ENCODE results near the gene ARGLU1. TPM values are rescaled to one million over a fixed set of nuclear protein-coding genes. Genes with fewer than 3 reads are reported as not detected.

Gene ARGLU1
- total RNA-seq, 2 donors from 2014 or later: 66.7 to 74.2 TPM

GRCh38 chr13:106596275-106596937 is 28.5 kb upstream of the ARGLU1 start:
- H3K4me1 Mint-ChIP-seq: peaks cover 7% of the 10 kb centered on the region
- H3K36me3 Mint-ChIP-seq (ENCODE audit: low read depth): no peaks in the 10 kb centered on the region
- H3K9me3 Mint-ChIP-seq: no peaks in the 10 kb centered on the region
- H3K4me3 Mint-ChIP-seq: no peak overlapping the region
- no peak overlapping the region for H3K27ac Mint-ChIP-seq
- no peak for ATAC-seq (replicated peaks)
- H3K27me3 Mint-ChIP-seq: peaks cover 17% of the 10 kb centered on the region

DNA sequence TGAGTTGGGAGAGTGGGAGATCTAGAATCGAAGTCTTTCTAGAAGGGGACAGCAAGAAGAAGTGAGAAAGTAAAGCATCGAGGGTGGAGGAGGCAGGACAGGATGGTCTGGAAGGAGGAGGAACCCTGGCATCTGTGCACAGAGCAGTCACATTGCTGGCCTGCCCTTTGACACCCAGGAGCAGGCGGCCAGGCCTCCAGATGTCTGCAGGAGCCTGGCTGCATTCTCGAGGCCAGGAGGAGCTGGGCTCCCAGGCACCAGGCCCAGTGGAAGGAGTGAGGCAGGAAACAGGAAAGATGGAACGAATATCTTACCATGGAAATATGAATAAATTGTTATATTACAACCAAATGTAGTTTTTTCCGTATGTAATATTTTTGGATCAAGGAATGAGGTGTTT is 27.7 kb upstream of the ARGLU1 start:
- Mint-ChIP-seq H3K27ac (no peak overlapping the region), H3K9me3 (no peaks in the 10 kb centered on the region), H3K4me1 (peaks cover 7% of the 10 kb centered on the region), H3K36me3 (ENCODE audit: low read depth) (no peaks in the 10 kb centered on the region), H3K27me3 (peaks cover 17% of the 10 kb centered on the region), H3K4me3 (no peak overlapping the region)
- ATAC-seq (replicated peaks): no peak

DNA sequence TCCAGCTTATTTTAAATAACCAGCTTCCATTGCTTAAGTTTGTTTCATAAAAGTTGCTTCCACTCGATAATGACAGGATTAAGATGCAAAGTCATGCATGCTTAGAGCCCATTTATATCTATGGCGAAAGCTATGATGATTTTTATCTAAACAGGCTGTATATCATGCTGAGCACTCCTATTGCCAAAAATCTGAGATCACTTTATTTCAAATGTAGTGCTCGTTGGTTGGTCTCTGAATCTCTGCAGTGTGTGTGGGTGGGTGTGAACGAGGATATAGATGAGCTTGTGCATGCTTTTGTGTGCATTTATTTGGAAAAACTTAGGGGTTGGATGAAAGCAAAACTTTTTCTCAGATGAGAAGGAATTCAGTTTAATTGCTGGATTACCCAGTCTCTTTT is 27.0 kb upstream of the ARGLU1 start:
- Mint-ChIP-seq H3K27ac (no peak overlapping the region), H3K4me3 (no peak overlapping the region)

DNA sequence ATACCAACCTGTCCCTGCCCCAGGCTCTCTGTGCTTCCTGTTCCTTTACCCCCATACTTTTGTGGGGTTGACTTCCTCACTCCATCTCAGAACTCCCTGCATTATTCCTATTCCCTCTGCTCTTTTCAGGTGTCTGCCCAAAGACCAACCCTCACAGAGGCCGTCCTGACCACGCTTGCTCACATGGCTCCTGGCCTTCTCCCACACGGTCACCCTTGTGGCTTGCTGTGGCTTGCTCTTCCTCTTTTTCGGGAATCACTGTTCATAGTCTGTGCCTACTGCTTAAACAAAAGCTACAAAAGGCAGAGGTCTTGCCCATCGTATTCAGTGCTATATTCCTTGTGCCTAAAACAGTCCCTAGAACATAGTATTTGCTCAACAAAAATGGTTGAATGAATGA is 25.2 kb upstream of the ARGLU1 start:
- Mint-ChIP-seq H3K9me3 (peaks cover 4% of the 10 kb centered on the region), H3K36me3 (ENCODE audit: low read depth) (no peaks in the 10 kb centered on the region), H3K27ac (no peak overlapping the region), H3K4me1 (no peaks in the 10 kb centered on the region), H3K27me3 (peaks cover 22% of the 10 kb centered on the region), H3K4me3 (no peak overlapping the region)
- no peak for ATAC-seq (replicated peaks)

More for the DNA sequence above, 27.0 kb upstream of the ARGLU1 start:
- peaks cover 1% of the 10 kb centered on the region for H3K4me1 Mint-ChIP-seq
- H3K36me3 Mint-ChIP-seq (ENCODE audit: low read depth): no peaks in the 10 kb centered on the region
- no peak for ATAC-seq (replicated peaks)
- no peaks in the 10 kb centered on the region for H3K9me3 Mint-ChIP-seq
- peaks cover 17% of the 10 kb centered on the region for H3K27me3 Mint-ChIP-seq

GRCh38 chr13:106591299-106591698 is 23.4 kb upstream of the ARGLU1 start:
- no peaks in the 10 kb centered on the region for H3K36me3 Mint-ChIP-seq (ENCODE audit: low read depth)
- H3K9me3 Mint-ChIP-seq: peaks cover 8% of the 10 kb centered on the region
- no peak for ATAC-seq (replicated peaks)
- H3K27me3 Mint-ChIP-seq: peaks cover 20% of the 10 kb centered on the region
- no peak overlapping the region for H3K4me3 Mint-ChIP-seq
- H3K4me1 Mint-ChIP-seq: no peaks in the 10 kb centered on the region
- no peak overlapping the region for H3K27ac Mint-ChIP-seq

DNA sequence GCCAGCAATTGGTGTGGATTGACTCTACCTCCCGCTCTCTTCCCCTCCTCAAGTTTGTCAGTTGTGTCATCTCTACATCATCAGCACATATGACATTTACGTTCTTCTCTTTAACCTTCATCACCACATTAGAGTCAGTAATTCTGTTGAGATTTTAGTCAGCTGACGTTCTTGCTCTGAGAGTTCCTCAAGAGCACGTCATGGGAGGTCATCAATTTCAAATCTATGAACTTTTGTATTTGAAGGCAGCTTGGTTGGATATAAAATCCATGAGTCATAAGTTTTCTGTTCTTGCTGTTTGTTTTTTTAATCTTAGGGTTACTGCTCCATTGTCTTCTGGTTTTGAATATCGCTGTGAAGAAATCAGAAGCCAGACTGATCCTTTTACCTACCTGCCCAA is 21.8 kb upstream of the ARGLU1 start:
- ATAC-seq (replicated peaks): peak; percentile 29
- H3K4me3 Mint-ChIP-seq: no peak overlapping the region

GRCh38 chr13:106588367-106588766 is 20.4 kb upstream of the ARGLU1 start:
- H3K36me3 Mint-ChIP-seq (ENCODE audit: low read depth): no peaks in the 10 kb centered on the region
- ATAC-seq (replicated peaks): no peak
- peaks cover 15% of the 10 kb centered on the region for H3K9me3 Mint-ChIP-seq
- no peaks in the 10 kb centered on the region for H3K4me1 Mint-ChIP-seq
- no peak overlapping the region for H3K27ac Mint-ChIP-seq
- peaks cover 13% of the 10 kb centered on the region for H3K27me3 Mint-ChIP-seq
- no peak overlapping the region for H3K4me3 Mint-ChIP-seq

More for the DNA sequence above, 21.8 kb upstream of the ARGLU1 start:
- Mint-ChIP-seq H3K36me3 (ENCODE audit: low read depth) (no peaks in the 10 kb centered on the region), H3K27ac (no peak overlapping the region), H3K4me1 (no peaks in the 10 kb centered on the region), H3K9me3 (peaks cover 14% of the 10 kb centered on the region), H3K27me3 (peaks cover 13% of the 10 kb centered on the region)

DNA sequence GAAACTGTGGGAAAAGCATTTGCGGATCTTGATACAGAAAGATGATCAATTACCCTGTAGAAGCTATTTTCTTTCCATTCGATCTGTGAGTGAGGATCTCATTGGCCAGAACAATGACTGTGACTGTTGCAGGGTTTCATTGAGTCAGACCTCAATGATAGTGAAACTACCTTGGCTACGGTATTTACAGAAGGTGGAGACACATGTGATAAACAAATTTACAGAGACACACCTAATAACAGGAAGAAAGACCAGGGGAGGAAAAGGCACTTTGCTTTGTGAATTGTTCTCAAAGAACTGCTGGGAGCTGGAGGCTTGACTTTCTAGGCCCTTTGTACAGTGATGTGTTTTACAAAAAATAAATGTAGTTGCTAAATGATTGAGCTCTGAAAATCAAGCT is 19.9 kb upstream of the ARGLU1 start:
- Mint-ChIP-seq H3K27me3 (peaks cover 8% of the 10 kb centered on the region), H3K9me3 (peaks cover 15% of the 10 kb centered on the region), H3K36me3 (ENCODE audit: low read depth) (no peaks in the 10 kb centered on the region), H3K4me1 (no peaks in the 10 kb centered on the region), H3K27ac (no peak overlapping the region), H3K4me3 (no peak overlapping the region)
- ATAC-seq (replicated peaks): peak; percentile 49

DNA sequence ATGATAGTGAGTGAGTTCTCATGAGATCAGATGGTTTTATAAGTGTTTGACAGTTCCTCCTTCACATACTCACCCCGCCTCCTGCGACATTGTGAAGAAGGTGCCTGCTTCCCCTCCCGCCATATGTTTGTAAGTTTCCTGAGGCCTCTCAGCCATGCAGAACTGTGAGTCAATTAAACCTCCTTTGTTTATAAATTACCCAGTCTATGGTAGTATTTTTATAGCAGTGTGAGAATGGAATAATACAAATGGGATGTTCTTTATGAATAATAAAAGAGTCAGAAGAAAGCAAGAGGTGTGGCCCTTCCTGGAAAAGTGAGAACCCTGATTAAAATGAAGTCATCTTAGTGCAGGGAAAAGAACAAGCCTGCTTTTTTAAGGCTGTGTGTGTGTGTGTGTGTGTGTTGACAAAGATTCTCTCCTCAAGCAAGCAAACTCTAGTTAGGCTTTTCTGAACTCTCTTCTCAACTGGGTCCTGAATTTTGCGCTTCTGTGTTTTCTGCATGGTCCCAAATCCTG is 18.8 kb upstream of the ARGLU1 start:
- H3K27ac Mint-ChIP-seq: no peak overlapping the region
- ATAC-seq (replicated peaks): no peak
- H3K36me3 Mint-ChIP-seq (ENCODE audit: low read depth): no peaks in the 10 kb centered on the region
- H3K4me1 Mint-ChIP-seq: no peaks in the 10 kb centered on the region
- no peak overlapping the region for H3K4me3 Mint-ChIP-seq
- peaks cover 15% of the 10 kb centered on the region for H3K9me3 Mint-ChIP-seq
- H3K27me3 Mint-ChIP-seq: peaks cover 5% of the 10 kb centered on the region

- Mint-ChIP-seq H3K9me3 (peaks cover 7% of the 10 kb centered on the region), H3K4me3 (no peak overlapping the region), H3K36me3 (ENCODE audit: low read depth) (no peaks in the 10 kb centered on the region), H3K4me1 (no peaks in the 10 kb centered on the region), H3K27me3 (no peaks in the 10 kb centered on the region), H3K27ac (no peak overlapping the region)
- ATAC-seq (replicated peaks): no peak
Measured at GRCh38 chr13:106581225-106581624, 13.3 kb upstream of the ARGLU1 start.

- Mint-ChIP-seq H3K9me3 (no peaks in the 10 kb centered on the region), H3K27me3 (no peaks in the 10 kb centered on the region), H3K27ac (no peak overlapping the region), H3K4me3 (no peak overlapping the region), H3K36me3 (ENCODE audit: low read depth) (no peaks in the 10 kb centered on the region), H3K4me1 (no peaks in the 10 kb centered on the region)
- no peak for ATAC-seq (replicated peaks)
Measured at GRCh38 chr13:106575896-106576295, 8.0 kb upstream of the ARGLU1 start.

DNA sequence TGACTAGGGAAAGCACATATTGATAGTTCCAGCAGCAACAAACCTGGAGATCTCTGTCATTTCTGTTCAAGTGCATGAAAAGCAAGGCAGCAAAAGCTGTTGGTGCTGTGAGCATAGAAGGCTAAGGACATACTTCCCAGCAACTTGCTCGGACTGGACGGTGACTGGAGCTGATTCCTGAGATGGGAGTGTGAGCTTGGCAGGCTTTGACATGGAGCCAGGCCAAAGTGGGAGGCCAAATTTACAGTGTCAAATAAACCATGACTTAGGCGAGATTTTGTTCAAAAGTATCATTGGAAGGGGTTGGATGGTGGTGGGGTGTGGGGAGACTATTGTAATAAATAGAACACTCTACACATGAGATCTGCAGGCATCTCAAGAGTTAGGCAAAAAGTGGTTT is 5.9 kb upstream of the ARGLU1 start:
- Mint-ChIP-seq H3K27ac (no peak overlapping the region), H3K4me1 (peaks cover 7% of the 10 kb centered on the region), H3K36me3 (ENCODE audit: low read depth) (no peaks in the 10 kb centered on the region), H3K4me3 (no peak overlapping the region), H3K9me3 (no peaks in the 10 kb centered on the region), H3K27me3 (no peaks in the 10 kb centered on the region)
- no peak for ATAC-seq (replicated peaks)

DNA sequence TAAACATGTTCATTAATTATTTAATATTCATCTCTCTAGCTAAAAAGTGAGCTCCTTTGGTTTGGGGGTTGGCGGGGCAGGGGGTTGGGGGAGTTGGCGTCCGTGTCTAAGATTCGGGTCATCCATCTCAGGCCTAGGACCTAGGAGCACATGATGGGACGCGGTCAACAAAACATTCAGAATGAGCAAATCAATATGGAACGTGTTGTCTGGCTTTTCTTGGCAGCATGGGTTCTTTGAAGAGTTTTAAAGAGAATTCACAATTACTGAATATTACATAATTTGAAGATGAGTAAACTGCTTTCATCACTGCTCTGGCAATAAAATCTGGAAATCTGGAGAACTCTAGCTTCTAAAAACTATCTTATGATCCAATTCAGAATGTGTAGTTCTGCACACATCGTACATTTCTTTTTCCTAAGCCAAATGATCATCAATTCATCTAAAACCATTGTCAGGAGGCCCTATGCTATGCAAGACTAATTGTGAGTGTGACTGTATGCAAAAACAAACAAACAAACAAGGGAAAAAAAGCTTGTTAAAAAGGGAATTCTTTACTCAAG is 5.4 kb upstream of the ARGLU1 start:
- peaks cover 1% of the 10 kb centered on the region for H3K36me3 Mint-ChIP-seq (ENCODE audit: low read depth)
- no peaks in the 10 kb centered on the region for H3K9me3 Mint-ChIP-seq
- no peak overlapping the region for H3K27ac Mint-ChIP-seq
- no peak for ATAC-seq (replicated peaks)
- H3K4me3 Mint-ChIP-seq: no peak overlapping the region
- peaks cover 11% of the 10 kb centered on the region for H3K4me1 Mint-ChIP-seq
- no peaks in the 10 kb centered on the region for H3K27me3 Mint-ChIP-seq

- Mint-ChIP-seq H3K4me1 (peaks cover 22% of the 10 kb centered on the region), H3K27me3 (no peaks in the 10 kb centered on the region), H3K4me3 (peak overlapping the region; percentile 77), H3K27ac (peak overlapping the region; percentile 46), H3K36me3 (ENCODE audit: low read depth) (peaks cover 28% of the 10 kb centered on the region), H3K9me3 (no peaks in the 10 kb centered on the region)
- peak; percentile 45 for ATAC-seq (replicated peaks)
Measured at GRCh38 chr13:106570299-106570852, 2.4 kb upstream of the ARGLU1 start.
